ENCODE results near the gene SUGP1.

- TF ChIP-seq POLR2AphosphoS5 (IDR thresholded peaks at IDR 0.05; ENCODE audit: low read depth, low read length) = no peak
- no peak for TF ChIP-seq SIN3A (IDR thresholded peaks at IDR 0.05; ENCODE audit: borderline replicate concordance, insufficient read depth, low read length)
Observed at GRCh38 chr19:19230999-19231398, 89.3 kb downstream of the SUGP1 start.
